Stimulated activated naive CD8-positive, alpha-beta T cell treated with anti-CD3 and anti-CD28 coated beads, Interleukin-15, Interleukin-2, amounts not matched to agents 100 ng/mL and 50 ng/mL, for 24 hours (primary cell): ENCODE data around the gene UTP3.
A peak's percentile ranks its signal among the peaks of the same experiment; 100 is the strongest.
"Not testable (repeated sequence)": the region's sequence is repeated elsewhere in the genome, so short reads cannot be mapped to it uniquely, and the experiment has no call there.

Source experiments
- H3K27ac Mint-ChIP-seq: one replicate; pipeline ENCODE4 v1.8.0; 2021; ENCODE audit warnings: mild to moderate bottlenecking, mixed read lengths
- H3K27me3 Mint-ChIP-seq: one replicate; pipeline ENCODE4 v1.8.0; 2021; ENCODE audit warnings: mixed read lengths
- H3K36me3 Mint-ChIP-seq: one replicate; pipeline ENCODE4 v1.8.0; 2021; ENCODE audit warnings: low read depth, mixed read lengths
- H3K4me1 Mint-ChIP-seq: one replicate; pipeline ENCODE4 v1.8.0; 2021; ENCODE audit warnings: low read depth, mixed read lengths
- H3K4me3 Mint-ChIP-seq: one replicate; pipeline ENCODE4 v1.8.0; 2021; ENCODE audit warnings: mild to moderate bottlenecking, mixed read lengths
- H3K9me3 Mint-ChIP-seq: one replicate; pipeline ENCODE4 v1.8.0; 2021; ENCODE audit warnings: mixed read lengths

Gene UTP3

DNA sequence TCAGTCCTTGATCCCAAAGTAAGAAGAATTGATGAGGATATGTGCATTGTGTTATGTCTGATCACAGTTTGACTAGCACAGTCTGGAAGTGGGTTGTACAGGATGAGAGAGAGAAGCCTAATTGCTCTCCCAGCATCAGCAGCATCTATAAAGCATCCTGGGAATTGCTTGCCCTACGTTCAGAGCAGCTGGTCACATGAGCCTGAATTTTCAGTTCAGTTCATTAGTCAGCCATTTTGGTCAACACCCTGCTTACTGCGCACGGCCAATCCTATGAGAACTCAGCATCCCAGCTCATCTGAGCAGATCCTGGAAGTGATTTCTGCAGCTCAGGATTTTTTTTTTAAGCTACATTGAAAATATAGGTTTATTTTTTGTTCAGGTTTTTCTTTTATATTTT, 33.4 kb downstream of the UTP3 start, which contains the start of gene RUFY3:
RUFY3 (plus strand) TSS at position 218 of the 400 bp plus-strand sequence. CDS start 610 bp downstream, outside the sequence.
- H3K36me3 Mint-ChIP-seq, result no peaks in the 10 kb centered on the region
- H3K4me1 Mint-ChIP-seq, result peaks cover 20% of the 10 kb centered on the region
- no peaks in the 10 kb centered on the region for H3K27me3 Mint-ChIP-seq
- H3K4me3 Mint-ChIP-seq, result peak within 1 kb of the TSS; percentile 2
- peak within 1 kb of the TSS; percentile 36 for H3K27ac Mint-ChIP-seq
- H3K9me3 Mint-ChIP-seq, result no peaks in the 10 kb centered on the region

DNA sequence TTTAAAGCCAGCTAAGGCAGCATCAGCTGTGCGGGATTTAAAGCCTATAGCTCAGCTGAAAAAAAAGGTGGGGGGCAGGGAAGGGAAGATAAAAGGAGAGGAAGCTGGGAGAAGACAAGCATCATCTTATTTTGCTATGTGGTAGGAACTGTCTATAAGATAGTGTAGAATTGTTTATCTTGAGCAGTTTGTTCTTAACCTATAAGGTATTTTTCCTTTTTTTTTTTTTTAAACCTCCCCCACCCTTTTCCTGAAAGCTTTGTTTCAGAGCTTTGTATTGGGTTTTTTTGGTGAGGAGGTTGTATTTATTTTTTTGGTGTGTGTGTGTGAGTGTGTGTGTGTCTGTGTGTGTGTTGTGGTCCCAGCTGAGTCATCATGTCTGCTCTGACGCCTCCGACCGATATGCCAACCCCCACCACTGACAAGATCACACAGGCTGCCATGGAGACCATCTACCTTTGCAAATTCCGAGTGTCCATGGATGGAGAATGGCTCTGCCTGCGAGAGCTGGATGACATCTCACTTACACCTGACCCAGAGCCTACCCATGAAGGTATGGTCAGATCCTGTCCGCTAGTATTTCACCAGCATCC, 34.0 kb downstream of the UTP3 start:
- H3K9me3 Mint-ChIP-seq, result no peaks in the 10 kb centered on the region
- peaks cover 20% of the 10 kb centered on the region for H3K4me1 Mint-ChIP-seq
- no peaks in the 10 kb centered on the region for H3K36me3 Mint-ChIP-seq
- H3K4me3 Mint-ChIP-seq, result peak overlapping the region; percentile 2
- H3K27me3 Mint-ChIP-seq, result no peaks in the 10 kb centered on the region
- no peak overlapping the region for H3K27ac Mint-ChIP-seq

DNA sequence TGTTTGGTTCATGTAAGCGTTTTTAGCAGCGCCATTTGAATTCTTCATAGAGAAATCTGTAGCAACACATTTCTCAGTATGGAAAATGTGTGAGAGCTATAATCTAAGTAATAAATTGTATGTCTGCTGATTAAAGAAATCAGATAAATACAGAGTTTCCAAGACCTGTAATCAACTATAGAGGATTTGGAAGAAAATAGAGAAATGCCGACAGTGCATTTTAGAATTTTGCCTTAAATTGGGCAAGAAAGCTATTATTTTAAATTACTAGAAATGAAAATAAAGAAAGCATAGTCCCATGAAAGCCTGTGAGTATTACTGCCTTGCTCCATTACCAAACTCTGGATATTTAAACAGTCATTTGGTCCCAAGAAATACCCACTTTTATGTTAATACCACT, 36.1 kb downstream of the UTP3 start:
- Mint-ChIP-seq H3K27me3 (no peaks in the 10 kb centered on the region), H3K27ac (no peak overlapping the region), H3K4me1 (peaks cover 20% of the 10 kb centered on the region), H3K9me3 (no peaks in the 10 kb centered on the region), H3K4me3 (no peak overlapping the region), H3K36me3 (no peaks in the 10 kb centered on the region)

DNA sequence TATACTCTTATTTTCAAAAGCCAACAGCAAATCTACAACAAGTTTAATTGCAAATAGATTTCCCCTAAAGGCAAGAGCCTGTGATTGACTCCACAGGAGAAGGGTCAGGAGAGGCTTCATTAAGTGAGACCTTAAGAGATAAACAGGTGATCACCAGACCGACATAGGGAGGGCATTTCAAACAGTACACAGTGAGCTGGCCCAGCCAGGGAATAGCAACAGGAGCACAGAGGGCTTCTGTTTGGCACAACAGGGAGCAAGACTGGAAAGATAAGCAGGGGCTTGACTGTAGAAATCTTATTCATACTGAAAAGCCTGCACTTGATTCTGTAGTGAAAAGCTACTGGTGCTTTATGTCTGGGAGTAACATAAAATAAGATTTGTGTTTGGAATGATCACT, 37.3 kb downstream of the UTP3 start:
- Mint-ChIP-seq H3K9me3 (no peaks in the 10 kb centered on the region), H3K4me1 (peaks cover 20% of the 10 kb centered on the region), H3K4me3 (no peak overlapping the region), H3K36me3 (no peaks in the 10 kb centered on the region), H3K27me3 (no peaks in the 10 kb centered on the region), H3K27ac (no peak overlapping the region)

DNA sequence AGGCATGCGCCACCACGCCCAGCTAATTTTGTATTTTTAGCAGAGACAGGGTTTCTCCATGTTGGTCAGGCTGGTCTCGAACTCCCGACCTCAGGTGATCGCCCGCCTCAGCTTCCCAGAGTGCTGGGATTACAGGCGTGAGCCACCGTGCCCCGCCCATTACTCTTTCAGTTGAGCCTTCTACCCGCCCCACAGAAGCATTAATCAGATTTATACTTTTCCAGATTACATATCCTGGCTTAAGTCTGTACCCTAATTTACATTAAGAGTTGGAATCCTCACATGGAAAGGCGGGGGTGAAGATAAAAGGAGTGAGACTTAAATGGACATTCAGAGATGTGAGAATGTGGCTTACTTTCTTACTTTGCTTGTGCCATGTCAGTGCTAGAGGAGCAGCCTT, 38.2 kb downstream of the UTP3 start:
- not testable (repeated sequence) for H3K27ac Mint-ChIP-seq, H3K9me3 Mint-ChIP-seq, H3K4me3 Mint-ChIP-seq, H3K27me3 Mint-ChIP-seq, H3K36me3 Mint-ChIP-seq
- peaks cover 20% of the 10 kb centered on the region for H3K4me1 Mint-ChIP-seq

DNA sequence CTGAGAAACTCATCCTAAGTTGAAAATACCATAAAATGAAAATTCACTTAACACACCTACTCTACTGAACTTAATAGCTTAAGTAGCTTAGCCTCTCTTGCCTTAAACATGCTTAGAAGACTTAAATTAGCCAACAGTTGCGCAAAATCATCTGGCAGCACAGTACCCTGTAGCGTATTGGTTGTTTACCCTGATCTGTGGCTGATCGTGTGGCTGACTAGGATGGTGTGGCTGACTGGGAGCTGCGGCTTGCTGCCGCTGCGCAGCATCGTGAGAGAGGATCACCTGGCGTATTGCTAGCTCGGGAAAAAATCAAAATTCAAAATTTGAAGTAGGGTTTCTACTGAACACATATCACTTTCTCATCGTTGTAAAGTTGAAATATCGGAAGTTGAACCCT, 39.8 kb downstream of the UTP3 start:
- Mint-ChIP-seq H3K27ac (no peak overlapping the region), H3K36me3 (no peaks in the 10 kb centered on the region), H3K27me3 (no peaks in the 10 kb centered on the region), H3K4me3 (no peak overlapping the region), H3K9me3 (no peaks in the 10 kb centered on the region), H3K4me1 (peaks cover 13% of the 10 kb centered on the region)

DNA sequence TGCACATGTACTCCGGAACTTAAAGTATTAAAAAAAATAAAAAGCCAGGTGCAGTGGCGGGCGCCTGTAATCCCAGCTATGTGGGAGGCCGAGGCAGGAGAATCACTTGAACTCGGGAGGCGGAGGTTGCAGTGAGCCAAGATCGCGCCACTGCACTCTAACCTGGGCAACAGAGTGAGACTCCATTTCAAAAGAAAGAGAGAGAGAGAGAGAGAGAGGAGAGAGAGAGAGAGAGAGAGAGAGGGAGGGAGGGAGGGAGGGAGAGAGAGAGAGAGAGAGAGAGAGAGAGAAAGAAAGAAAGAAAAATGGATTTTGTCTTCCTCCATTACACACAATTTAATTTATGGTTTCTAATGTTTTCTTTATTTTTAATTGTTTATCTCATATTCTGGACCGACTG, 44.5 kb downstream of the UTP3 start:
- H3K36me3 Mint-ChIP-seq, H3K27ac Mint-ChIP-seq, H3K9me3 Mint-ChIP-seq, H3K27me3 Mint-ChIP-seq, H3K4me3 Mint-ChIP-seq: not testable (repeated sequence)
- peaks cover 43% of the 10 kb centered on the region for H3K4me1 Mint-ChIP-seq

DNA sequence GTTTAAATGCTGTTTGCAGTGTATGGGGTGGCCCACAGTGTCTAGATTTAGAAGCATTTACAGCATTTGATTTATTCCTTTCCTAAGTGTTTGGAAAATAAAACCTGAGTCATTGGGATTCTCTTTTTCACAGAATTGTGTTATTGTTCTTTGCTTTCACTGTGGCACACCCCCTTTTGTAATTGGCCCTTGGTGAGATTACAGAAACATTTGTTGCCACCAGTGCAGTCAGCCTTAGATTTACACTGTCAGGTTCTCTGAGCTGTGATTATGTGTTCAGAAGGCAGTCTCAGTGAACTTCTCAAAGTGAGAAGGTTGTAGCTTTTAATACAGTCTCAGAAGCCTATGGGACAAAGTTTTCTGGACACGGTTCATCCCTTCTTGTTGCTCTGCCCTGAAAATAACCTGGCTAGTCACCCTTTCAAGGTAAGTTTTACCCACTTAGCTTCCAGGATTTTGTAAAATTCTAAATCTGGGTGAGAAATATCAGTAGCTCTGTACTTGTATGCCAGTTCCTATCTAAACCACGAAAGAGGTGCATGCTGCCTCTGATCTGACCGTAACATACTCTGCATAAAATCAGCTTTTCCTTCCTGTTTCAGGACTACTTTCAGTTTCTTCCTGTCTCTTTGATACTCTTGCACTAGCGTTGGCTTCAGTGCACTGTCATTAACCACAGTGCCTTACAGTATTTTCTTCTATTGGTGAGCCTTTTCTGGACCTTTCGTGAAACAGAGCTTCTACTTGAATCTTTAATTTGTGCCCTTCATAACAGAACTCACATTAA, 46.0 kb downstream of the UTP3 start:
- Mint-ChIP-seq H3K9me3 (no peaks in the 10 kb centered on the region), H3K27ac (peak overlapping the region; percentile 72), H3K4me3 (peak overlapping the region; percentile 82), H3K4me1 (peaks cover 43% of the 10 kb centered on the region), H3K27me3 (no peaks in the 10 kb centered on the region), H3K36me3 (no peaks in the 10 kb centered on the region)

DNA sequence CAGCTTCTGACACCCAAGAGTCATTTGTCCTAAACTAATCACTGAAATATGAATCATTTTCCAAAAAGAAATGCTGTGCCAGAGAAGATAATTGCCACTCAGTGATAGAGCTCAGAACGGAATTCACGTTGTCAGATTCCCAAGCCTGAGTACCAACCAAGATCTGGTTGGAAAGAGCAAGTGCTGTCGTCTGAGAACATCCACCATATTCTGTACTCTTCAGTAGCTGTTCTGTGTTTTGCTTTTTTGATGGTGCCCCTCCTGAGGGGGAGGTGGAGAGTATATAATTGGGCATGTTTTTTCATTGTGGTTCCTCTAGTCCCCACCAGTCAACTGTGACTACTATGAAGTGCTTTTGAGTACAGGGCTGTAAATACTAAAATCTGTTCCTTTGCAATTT, 46.6 kb downstream of the UTP3 start:
- peak overlapping the region; percentile 72 for H3K27ac Mint-ChIP-seq
- peaks cover 43% of the 10 kb centered on the region for H3K4me1 Mint-ChIP-seq
- no peaks in the 10 kb centered on the region for H3K9me3 Mint-ChIP-seq
- H3K36me3 Mint-ChIP-seq, result no peaks in the 10 kb centered on the region
- H3K4me3 Mint-ChIP-seq, result peak overlapping the region; percentile 82
- no peaks in the 10 kb centered on the region for H3K27me3 Mint-ChIP-seq

DNA sequence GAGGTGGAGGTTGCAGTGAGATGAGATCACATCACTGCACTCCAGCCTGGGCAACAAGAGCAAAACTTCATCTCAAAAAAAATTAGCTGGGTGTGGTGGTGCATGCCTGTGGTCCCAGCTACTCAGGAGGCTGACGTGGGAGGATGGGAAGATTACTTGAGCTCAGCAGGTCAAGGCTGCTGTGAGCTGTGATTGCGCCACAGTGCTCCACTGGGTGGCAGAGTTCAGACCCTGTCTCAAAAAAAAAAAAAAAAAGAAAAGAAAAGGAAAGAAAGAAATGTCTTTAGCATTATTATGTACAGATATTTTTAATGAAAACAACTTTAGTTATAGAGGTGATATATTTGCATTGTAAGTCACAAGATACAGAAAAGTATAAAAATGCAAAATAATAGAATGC, 47.6 kb downstream of the UTP3 start:
- H3K4me1 Mint-ChIP-seq, result peaks cover 45% of the 10 kb centered on the region
- H3K27me3 Mint-ChIP-seq, H3K36me3 Mint-ChIP-seq, H3K9me3 Mint-ChIP-seq: not testable (repeated sequence)
- peak overlapping the region; percentile 13 for H3K4me3 Mint-ChIP-seq
- peak overlapping the region; percentile 49 for H3K27ac Mint-ChIP-seq

DNA sequence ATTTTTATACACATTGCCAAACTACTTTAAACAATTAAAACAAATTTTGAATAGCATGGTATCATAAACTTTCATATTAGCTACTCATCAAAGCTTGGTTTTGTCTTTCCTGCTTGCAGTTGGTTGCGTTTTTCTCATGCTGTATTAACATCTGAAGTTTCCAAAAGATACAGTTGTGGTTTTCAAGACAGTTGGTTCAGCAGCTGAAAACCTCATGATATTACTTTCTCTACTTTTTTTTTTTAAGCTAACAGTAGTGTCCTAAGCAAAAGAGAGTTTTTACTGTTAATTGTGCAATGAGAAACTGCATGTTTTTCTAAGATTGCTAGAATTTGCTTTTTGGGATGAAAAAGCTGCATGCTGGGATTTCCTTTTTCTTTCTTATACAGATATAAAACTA, 48.7 kb downstream of the UTP3 start:
- Mint-ChIP-seq H3K4me3 (no peak overlapping the region), H3K27me3 (no peaks in the 10 kb centered on the region), H3K27ac (no peak overlapping the region), H3K9me3 (no peaks in the 10 kb centered on the region), H3K36me3 (no peaks in the 10 kb centered on the region), H3K4me1 (peaks cover 46% of the 10 kb centered on the region)

DNA sequence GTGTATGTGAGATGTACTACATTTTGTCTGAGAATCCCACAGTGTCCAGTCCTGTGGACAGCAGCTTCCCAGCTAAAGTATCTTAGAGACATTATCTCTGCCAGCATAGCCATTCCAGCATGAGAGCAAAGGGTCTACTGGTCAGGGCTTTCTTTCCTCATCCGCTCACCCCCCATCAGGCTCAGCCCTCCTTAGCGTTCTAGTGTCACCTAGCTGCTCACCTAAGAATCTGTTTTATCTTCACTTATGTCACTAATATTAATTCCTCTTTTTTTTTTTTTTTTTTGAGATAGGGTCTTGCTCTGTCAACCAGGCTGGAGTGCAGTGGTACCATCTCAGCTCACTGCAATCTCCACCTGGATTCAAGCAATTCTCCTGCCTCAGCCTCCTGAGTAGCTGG, 49.1 kb downstream of the UTP3 start:
- Mint-ChIP-seq H3K4me1 (peaks cover 45% of the 10 kb centered on the region), H3K4me3 (no peak overlapping the region), H3K27me3 (no peaks in the 10 kb centered on the region), H3K27ac (no peak overlapping the region), H3K36me3 (no peaks in the 10 kb centered on the region), H3K9me3 (no peaks in the 10 kb centered on the region)

DNA sequence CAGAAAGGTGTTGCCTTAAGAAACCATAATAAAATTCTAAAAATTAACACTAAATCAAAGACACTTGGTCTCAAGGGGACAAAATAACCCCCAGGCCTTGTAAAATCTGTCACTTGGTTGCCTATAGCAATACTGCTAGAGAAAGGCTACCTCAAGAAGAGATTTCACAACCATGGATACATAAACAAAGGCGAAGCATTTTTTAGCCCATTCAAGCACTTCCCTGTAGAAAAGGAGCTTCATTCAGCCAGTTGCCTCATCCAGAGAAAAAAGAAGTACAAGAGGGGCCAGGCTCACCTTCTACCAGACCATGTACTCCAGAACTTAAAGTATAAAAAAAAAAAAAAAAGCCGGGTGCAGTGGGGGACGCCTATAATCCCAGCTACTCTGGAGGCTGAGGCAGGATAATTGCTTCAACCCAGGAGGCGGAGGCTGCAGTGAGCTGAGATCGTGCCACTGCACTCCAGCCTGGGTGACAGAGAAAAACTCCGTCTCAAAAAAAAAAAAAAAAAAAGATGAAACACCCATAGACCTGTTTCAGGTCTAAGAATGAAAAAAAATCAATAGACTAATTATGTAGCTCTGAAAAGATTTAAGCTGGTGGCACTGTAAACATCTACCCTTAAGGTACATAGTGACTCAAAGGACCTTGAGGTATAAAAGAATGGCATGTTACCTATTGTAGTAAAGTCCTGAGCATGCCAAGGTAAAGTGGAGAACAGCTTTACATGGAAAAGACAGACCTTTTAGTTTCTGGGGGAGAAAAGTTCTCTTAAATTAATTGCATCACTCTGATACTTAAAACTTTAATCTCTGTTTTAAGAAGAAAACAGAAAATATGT, 51.4 kb downstream of the UTP3 start:
- no peak overlapping the region for H3K4me3 Mint-ChIP-seq
- no peaks in the 10 kb centered on the region for H3K27me3 Mint-ChIP-seq
- H3K27ac Mint-ChIP-seq, result no peak overlapping the region
- no peaks in the 10 kb centered on the region for H3K9me3 Mint-ChIP-seq
- no peaks in the 10 kb centered on the region for H3K36me3 Mint-ChIP-seq
- peaks cover 32% of the 10 kb centered on the region for H3K4me1 Mint-ChIP-seq
